Measurements from ENCODE around the gene GALNT17. TPM values are rescaled to one million over a fixed set of nuclear protein-coding genes. Genes with fewer than 3 reads are reported as not detected.

Gene GALNT17
- total and polyA plus RNA-seq, 12 donors = 0.94 to 37.5 (median 8.1) TPM

DNA sequence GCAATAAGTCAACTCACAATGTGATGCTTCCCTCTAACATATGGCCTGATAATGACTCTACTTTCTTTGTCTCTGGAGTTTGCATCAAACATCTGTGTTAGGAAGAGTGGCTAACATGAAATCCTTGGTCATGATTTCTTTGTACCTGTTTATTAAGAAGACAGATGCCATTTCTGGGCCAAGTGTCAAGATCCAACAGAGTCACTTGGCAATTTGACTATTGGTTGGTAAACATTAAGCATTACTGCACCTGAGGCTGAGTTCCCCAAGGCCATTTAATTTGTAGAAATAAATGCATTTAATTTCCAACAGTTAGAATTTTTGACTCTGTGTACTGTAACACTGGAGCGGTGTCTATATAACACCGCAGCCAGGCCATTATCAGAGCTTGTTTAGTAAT is 403.7 kb downstream of the GALNT17 start:
- intact Hi-C loops (cut with DNase I) = no loop called here
- H3K36me3 ChIP-seq (replicated peaks in 1 of 2) = no peaks in the 10 kb centered on the region
- 94 to 99% (median 94%) methylated on average over 2 of the region's 2 CpGs for WGBS, 4 donors

DNA sequence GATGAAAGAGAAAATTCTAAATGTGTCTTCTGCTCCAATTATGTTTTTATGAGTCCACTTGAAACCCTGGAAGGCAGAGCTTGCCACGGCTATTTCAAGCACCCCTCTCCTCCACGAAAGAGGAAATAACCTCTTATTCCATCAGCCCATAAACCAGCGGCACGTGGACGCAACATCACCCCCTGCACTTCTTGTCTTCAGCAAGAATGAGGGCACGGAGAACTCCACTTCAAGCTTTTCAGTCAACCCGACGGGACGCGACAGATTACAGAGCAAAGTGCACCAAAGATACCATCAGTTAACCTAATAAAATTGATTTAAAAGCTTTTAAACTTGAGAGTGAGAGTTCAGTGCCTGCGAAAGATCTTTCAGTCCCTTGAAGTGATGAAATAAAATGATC is 406.3 kb downstream of the GALNT17 start:
- Histone ChIP-seq H3K4me1 (replicated peaks in 1 of 2) (no peaks in the 10 kb centered on the region), H3K36me3 (replicated peaks in 1 of 2) (no peaks in the 10 kb centered on the region), H3K27me3 (no peaks in the 10 kb centered on the region), H3K9me3 (replicated peaks in 1 of 3) (no peaks in the 10 kb centered on the region), H3K27ac (no peak overlapping the region), H3K4me3 (no peak overlapping the region)
- 44 to 75% (median 49%) methylated on average over 11 of the region's 11 CpGs for WGBS, 4 donors
- intact Hi-C loops (cut with DNase I) = no loop called here
- TF ChIP-seq CTCF (IDR thresholded peaks at IDR 0.05) (no peak), POLR2A (IDR thresholded peaks at IDR 0.05) (no peak)
- peak in 1 of 7 donors; percentile 49 for DNase-seq

More for the DNA sequence above, 403.7 kb downstream of the GALNT17 start:
- no peak overlapping the region for H3K4me3 ChIP-seq
- no peak overlapping the region for H3K27ac ChIP-seq
- H3K27me3 ChIP-seq = no peaks in the 10 kb centered on the region
- TF ChIP-seq POLR2A (IDR thresholded peaks at IDR 0.05) (no peak), CTCF (IDR thresholded peaks at IDR 0.05) (no peak)
- H3K9me3 ChIP-seq (replicated peaks in 1 of 3) = no peaks in the 10 kb centered on the region
- no peak for DNase-seq
- H3K4me1 ChIP-seq (replicated peaks in 1 of 2) = no peaks in the 10 kb centered on the region

- 88 to 100% (median 94%) methylated on average over 4 of the region's 4 CpGs for WGBS, 4 donors
- no peak overlapping the region for H3K4me3 ChIP-seq
- DNase-seq = no peak
- no peaks in the 10 kb centered on the region for H3K9me3 ChIP-seq (replicated peaks in 1 of 3)
- H3K27ac ChIP-seq = no peak overlapping the region
- H3K27me3 ChIP-seq = no peaks in the 10 kb centered on the region
- no peaks in the 10 kb centered on the region for H3K36me3 ChIP-seq (replicated peaks in 1 of 2)
- intact Hi-C loops (cut with DNase I) = no loop called here
- TF ChIP-seq CTCF (IDR thresholded peaks at IDR 0.05) (no peak), POLR2A (IDR thresholded peaks at IDR 0.05) (no peak)
- no peaks in the 10 kb centered on the region for H3K4me1 ChIP-seq (replicated peaks in 1 of 2)
Observed at GRCh38 chr7:71539615-71540014, 407.7 kb downstream of the GALNT17 start.

DNA sequence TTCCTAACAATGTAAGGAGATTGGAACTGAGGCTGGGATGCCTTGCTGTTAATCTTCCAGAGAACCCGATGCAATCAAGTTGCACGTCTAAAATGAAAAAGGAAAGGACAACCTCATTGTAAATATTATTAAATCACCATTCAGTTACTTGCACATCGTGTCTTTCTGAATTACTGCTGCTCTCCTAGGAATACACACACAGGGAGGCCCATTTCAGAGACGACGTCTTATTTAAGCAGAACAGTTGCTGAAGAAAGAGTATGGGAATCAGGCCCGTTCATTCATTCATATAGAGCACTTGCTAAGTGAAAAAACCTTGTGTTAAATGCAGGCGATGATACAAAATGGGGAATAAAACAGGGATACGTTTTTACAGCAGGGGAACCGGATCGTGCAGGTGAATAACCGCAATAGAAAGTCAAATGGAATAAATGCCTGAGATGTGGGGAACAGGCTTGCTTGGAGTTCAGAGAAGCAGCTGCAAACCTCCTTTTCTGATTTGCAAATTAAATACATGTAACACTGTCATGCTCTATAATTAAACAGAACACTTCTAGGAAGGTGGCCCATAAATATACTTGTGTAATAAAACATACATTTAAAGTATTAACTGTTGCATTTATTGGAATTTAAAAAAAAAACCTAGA is 409.9 kb downstream of the GALNT17 start:
- no peaks in the 10 kb centered on the region for H3K4me1 ChIP-seq (replicated peaks in 1 of 2)
- no peaks in the 10 kb centered on the region for H3K36me3 ChIP-seq (replicated peaks in 1 of 2)
- no peak overlapping the region for H3K27ac ChIP-seq
- H3K27me3 ChIP-seq = no peaks in the 10 kb centered on the region
- WGBS, 4 donors = 86 to 88% (median 87%) methylated on average over 11 of the region's 11 CpGs
- H3K9me3 ChIP-seq (replicated peaks in 1 of 3) = no peaks in the 10 kb centered on the region
- DNase-seq = no peak
- TF ChIP-seq CTCF (IDR thresholded peaks at IDR 0.05) = no peak
- TF ChIP-seq POLR2A (IDR thresholded peaks at IDR 0.05) = no peak
- intact Hi-C loops (cut with DNase I) = no loop called here
- no peak overlapping the region for H3K4me3 ChIP-seq
